PC-3 (cell line): ENCODE measurements around the gene CCNJL.

Experiments
- CTCF ChIP-seq: fragments of 300-600 bp; sonication (generic); conservative IDR thresholded peaks from 2 replicates; pipeline ENCODE4 v1.5.1; 2017; ENCODE audit warnings: antibody characterized with exemption, low read depth, mild to moderate bottlenecking, low read length
- EZH2 ChIP-seq: fragments of 300-600 bp; sonication (generic); IDR thresholded peaks from one replicate; pipeline ENCODE4 v1.6.1; 2017; ENCODE audit warnings: antibody characterized with exemption, mild to moderate bottlenecking, low read length; ENCODE audit not compliant: unreplicated experiment

GRCh38 chr5:160312960-160313727 lies 780 bp upstream of the CCNJL start:
- no peak for TF ChIP-seq EZH2
- TF ChIP-seq CTCF, result no peak
